ENCODE measurements around the gene ENC1.

ENC1 gene

DNA sequence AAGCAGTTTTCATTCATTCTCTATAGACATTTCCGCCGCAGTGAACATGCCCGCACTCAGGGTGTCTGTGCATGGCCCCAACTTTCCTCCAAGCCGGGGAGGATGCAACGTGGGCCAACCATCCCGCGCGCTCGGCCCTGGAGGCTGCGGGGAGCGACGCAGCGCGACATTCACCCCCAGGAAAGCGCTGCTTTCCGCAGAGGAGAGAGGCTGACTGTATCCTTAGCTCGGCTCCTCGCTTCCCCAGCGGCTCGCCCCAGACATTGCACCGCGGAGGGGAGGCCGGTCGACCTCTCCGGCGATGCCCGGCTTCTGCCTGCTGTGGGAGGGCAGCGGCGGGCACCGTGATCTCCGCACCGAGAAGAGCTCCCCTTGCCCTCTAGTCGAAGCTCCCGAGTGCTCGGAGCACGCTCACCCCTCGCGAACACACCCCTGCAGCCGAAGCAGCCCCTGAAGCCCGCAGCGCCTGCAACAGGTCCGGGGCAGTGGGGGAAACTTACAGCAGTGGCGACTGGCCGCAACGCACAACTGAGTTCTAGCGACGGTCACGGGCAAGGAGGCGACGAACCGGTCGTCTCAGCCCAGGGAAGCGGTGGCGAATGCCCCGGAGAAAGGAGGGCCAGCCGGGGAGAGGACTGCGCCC is 600 bp downstream of the ENC1 start:
- no peaks in the 10 kb centered on the region for H3K9me3 ChIP-seq (ENCODE audit: low read length)
- H3K9me2 ChIP-seq (ENCODE audit: low read depth, low read length): no peaks in the 10 kb centered on the region
- H3K27ac ChIP-seq (ENCODE audit: low read depth, low read length, poor library complexity, severe bottlenecking): no peak overlapping the region
- no peak for TF ChIP-seq EZH2 (IDR thresholded peaks at IDR 0.05; ENCODE audit: borderline replicate concordance, low read length)
- no peaks in the 10 kb centered on the region for H4K20me1 ChIP-seq (ENCODE audit: insufficient read depth, low read length)
- no peak overlapping the region for H3K9ac ChIP-seq (ENCODE audit: low read length)
- peak overlapping the region; percentile 52 for H3K4me3 ChIP-seq (ENCODE audit: low read depth, low read length, poor library complexity, severe bottlenecking)
- H3K36me3 ChIP-seq (ENCODE audit: insufficient read depth, low read length): no peaks in the 10 kb centered on the region
- no peaks in the 10 kb centered on the region for H3K4me1 ChIP-seq (ENCODE audit: insufficient read depth, low read length, severe bottlenecking)
- H3K27me3 ChIP-seq (ENCODE audit: insufficient read depth, low read length): no peaks in the 10 kb centered on the region
- H3K79me2 ChIP-seq (ENCODE audit: insufficient read depth, low read length): no peaks in the 10 kb centered on the region
- H3F3A ChIP-seq (ENCODE audit: insufficient read depth, low read length): no peaks in the 10 kb centered on the region
- no peak overlapping the region for H2AFZ ChIP-seq (ENCODE audit: low read length)
- H3K4me2 ChIP-seq (ENCODE audit: low read length): peak overlapping the region; percentile 58

- Histone ChIP-seq H2AFZ (ENCODE audit: low read length) (no peak overlapping the region), H3K36me3 (ENCODE audit: insufficient read depth, low read length) (no peaks in the 10 kb centered on the region), H4K20me1 (ENCODE audit: insufficient read depth, low read length) (no peaks in the 10 kb centered on the region), H3K4me2 (ENCODE audit: low read length) (peak overlapping the region; percentile 58; the same call in 1 of the 2 replicates), H3K9ac (ENCODE audit: low read length) (no peak overlapping the region), H3K9me3 (ENCODE audit: low read length) (no peaks in the 10 kb centered on the region), H3K79me2 (ENCODE audit: insufficient read depth, low read length) (no peaks in the 10 kb centered on the region), H3K27me3 (ENCODE audit: insufficient read depth, low read length) (no peaks in the 10 kb centered on the region), H3K4me1 (ENCODE audit: insufficient read depth, low read length, severe bottlenecking) (no peaks in the 10 kb centered on the region), H3K9me2 (ENCODE audit: low read depth, low read length) (no peaks in the 10 kb centered on the region), H3K27ac (ENCODE audit: low read depth, low read length, poor library complexity, severe bottlenecking) (no peak overlapping the region), H3F3A (ENCODE audit: insufficient read depth, low read length) (no peaks in the 10 kb centered on the region), H3K4me3 (ENCODE audit: low read depth, low read length, poor library complexity, severe bottlenecking) (peak overlapping the region; percentile 52)
- TF ChIP-seq CTCF (IDR thresholded peaks at IDR 0.05; ENCODE audit: low read length): no peak
- TF ChIP-seq EZH2 (IDR thresholded peaks at IDR 0.05; ENCODE audit: borderline replicate concordance, low read length): no peak
Measured at GRCh38 chr5:74638970-74639806, 1.3 kb downstream of the ENC1 start.

DNA sequence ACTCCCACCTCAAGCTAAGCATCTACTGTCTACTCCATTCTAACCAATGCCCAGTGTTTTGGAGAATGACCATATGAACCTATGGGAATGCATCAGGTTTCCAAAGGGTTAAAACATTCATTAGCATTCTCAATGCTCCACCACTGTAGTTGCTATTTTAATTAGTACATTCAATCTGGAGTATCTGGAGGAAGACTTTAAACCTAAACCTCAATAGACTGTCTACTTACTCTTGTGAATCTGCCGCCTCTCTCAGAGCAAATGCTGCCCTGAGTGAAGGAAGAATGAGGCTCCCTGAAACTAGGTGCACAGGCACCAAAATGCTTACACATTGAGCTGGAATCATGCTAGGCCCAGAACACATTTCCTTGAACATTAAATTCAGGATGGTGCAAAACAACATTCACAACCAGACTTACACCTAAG is 2.0 kb downstream of the ENC1 start:
- no peaks in the 10 kb centered on the region for H4K20me1 ChIP-seq (ENCODE audit: insufficient read depth, low read length)
- no peaks in the 10 kb centered on the region for H3K4me1 ChIP-seq (ENCODE audit: insufficient read depth, low read length, severe bottlenecking)
- H3K27ac ChIP-seq (ENCODE audit: low read depth, low read length, poor library complexity, severe bottlenecking): no peak overlapping the region
- no peaks in the 10 kb centered on the region for H3K36me3 ChIP-seq (ENCODE audit: insufficient read depth, low read length)
- no peaks in the 10 kb centered on the region for H3K9me2 ChIP-seq (ENCODE audit: low read depth, low read length)
- no peak for TF ChIP-seq EZH2 (IDR thresholded peaks at IDR 0.05; ENCODE audit: borderline replicate concordance, low read length)
- TF ChIP-seq CTCF (IDR thresholded peaks at IDR 0.05; ENCODE audit: low read length): no peak
- no peak overlapping the region for H3K4me2 ChIP-seq (ENCODE audit: low read length)
- H3K27me3 ChIP-seq (ENCODE audit: insufficient read depth, low read length): no peaks in the 10 kb centered on the region
- H3F3A ChIP-seq (ENCODE audit: insufficient read depth, low read length): no peaks in the 10 kb centered on the region
- no peaks in the 10 kb centered on the region for H3K79me2 ChIP-seq (ENCODE audit: insufficient read depth, low read length)
- no peaks in the 10 kb centered on the region for H3K9me3 ChIP-seq (ENCODE audit: low read length)
- H3K4me3 ChIP-seq (ENCODE audit: low read depth, low read length, poor library complexity, severe bottlenecking): no peak overlapping the region
- no peak overlapping the region for H2AFZ ChIP-seq (ENCODE audit: low read length)
- no peak overlapping the region for H3K9ac ChIP-seq (ENCODE audit: low read length)
